Subcutaneous adipose tissue (tissue), 4 donors: ENCODE data around the gene DCTD. TPM values are rescaled to one million over a fixed set of nuclear protein-coding genes. Genes with fewer than 3 reads are reported as not detected.

ENCODE experiments used
- CTCF ChIP-seq: fragments of 450-650 bp; IDR thresholded peaks from one replicate; pipeline ENCODE4 v1.5.1; 2016; ENCODE audit warnings: low read depth, mild to moderate bottlenecking, control low read depth, antibody characterized with exemption, moderate library complexity
- total RNA-seq, 4 donors: library from RNA; depleted of rRNA; stranded (reverse); fragments of >200 nt; gene quantifications; one replicate each; pipeline ENCODE4 v1.1.0, GENCODE V29; 2016

Gene DCTD
- 10 to 100 TPM; 50.1 to 64.4 (median 63.2) TPM for total RNA-seq

- no peak for TF ChIP-seq CTCF
These were observed at the start of gene DCTD for GRCh38 chr4:182917182-182918043. Gene DCTD, minus strand, starts transcription at chr4:182917386. Its CDS starts 1,818 bp downstream, at chr4:182915568.

GRCh38 chr4:182960746-182961145 is 43.6 kb upstream of the DCTD start:
- no peak for TF ChIP-seq CTCF

GRCh38 chr4:182960228-182960627 is 43.0 kb upstream of the DCTD start:
- TF ChIP-seq CTCF = no peak

- TF ChIP-seq CTCF = no peak
These were observed 38.2 kb upstream of the DCTD start for GRCh38 chr4:182955411-182955810.

GRCh38 chr4:182944484-182945213 is 27.5 kb upstream of the DCTD start:
- no peak for TF ChIP-seq CTCF

GRCh38 chr4:182939680-182940079 is 22.5 kb upstream of the DCTD start:
- TF ChIP-seq CTCF = no peak

- TF ChIP-seq CTCF = no peak
These were observed 21.0 kb upstream of the DCTD start for GRCh38 chr4:182938205-182938645.
